K562 (cell line): Measurements from ENCODE around the gene ITGA11.

Source experiments
- EP300 ChIP-seq: IDR thresholded peaks from 2 replicates; pipeline ENCODE4 v1.6.1; 2012; ENCODE audit warnings: low read length, improper control_type of control experiment
- RFX5 ChIP-seq: IDR thresholded peaks from 2 replicates; pipeline ENCODE4 v1.6.1; 2011; ENCODE audit warnings: low read depth, mild to moderate bottlenecking, improper control_type of control experiment, low read length
- RFX7 ChIP-seq: fragments of 250-450 bp; sonication (Bioruptor Pico); IDR thresholded peaks from 2 replicates; pipeline ENCODE4 v1.5.1; 2021; ENCODE audit warnings: mild to moderate bottlenecking
- TF ChIP-seq, protein P1 (sequence below): sonication (generic); formaldehyde crosslinking; IDR thresholded peaks from 2 replicates; pipeline ENCODE4 v1.9.0; 2022; ENCODE audit warnings: mild to moderate bottlenecking, missing genetic modification reagents

DNA sequence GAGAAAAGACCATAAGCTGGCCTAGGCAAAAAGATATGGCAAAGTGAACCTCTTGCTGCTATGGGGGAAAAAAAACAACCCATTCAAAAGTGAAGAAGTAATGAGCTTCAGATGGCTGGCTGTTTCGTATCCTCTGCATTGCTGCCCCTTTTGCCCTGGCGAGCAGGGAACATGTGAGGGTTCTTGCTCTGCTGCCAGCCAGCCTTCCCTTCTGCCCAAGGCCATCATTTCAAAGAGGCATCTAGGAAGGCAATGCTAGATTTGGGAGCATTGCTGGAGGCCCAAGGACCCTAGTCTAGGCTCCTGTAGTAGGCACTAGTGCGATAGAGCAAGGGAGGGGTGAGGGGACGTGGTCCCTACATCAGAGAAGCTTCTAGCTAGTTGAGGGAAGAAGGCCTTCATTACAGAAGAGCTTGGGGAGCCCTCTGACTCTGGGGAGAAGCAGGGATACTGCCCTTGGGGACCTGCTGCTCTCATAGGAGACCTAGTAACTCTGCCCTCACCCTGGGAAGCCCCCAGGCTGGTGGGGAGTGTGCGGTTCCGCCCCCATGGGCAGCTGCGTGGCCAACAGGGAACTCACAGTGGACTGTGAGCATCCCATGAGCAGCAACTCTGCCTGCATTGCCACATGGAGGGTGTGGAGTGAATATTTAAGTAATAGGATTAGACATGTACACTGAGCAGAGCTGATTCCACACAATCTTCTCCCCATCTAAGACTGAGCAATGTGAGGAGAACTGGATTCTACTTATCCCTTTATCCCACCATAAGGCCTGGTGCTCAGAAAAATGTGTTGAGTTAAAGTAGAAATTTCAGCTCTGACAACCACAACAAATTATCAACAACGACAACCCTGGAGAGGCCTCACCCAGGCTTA lies 21.3 kb downstream of the ITGA11 start:
- TF ChIP-seq RFX7 (CRISPR knock-in tag) (no peak), RFX5 (no peak), EP300 (no peak)
- TF ChIP-seq, protein P1, sequence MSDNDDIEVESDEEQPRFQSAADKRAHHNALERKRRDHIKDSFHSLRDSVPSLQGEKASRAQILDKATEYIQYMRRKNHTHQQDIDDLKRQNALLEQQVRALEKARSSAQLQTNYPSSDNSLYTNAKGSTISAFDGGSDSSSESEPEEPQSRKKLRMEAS (CRISPR knock-in tag): no peak
